OCI-LY7 (cell line): ENCODE results near the gene CLIC4. TPM values are rescaled to one million over a fixed set of nuclear protein-coding genes. Genes with fewer than 3 reads are reported as not detected.

ENCODE experiments used
- BruUV-seq: library from RNA; stranded (reverse); fragments of 400-500 nt; replicated peaks from 2 replicates; lab custom pipeline; 2021; lab: Mats Ljungman, UMichigan
- CTCF ChIA-PET: fragments of 300-600 bp; sonication (Branson Sonifier 250); formaldehyde crosslinking; loops from one replicate; lab custom pipeline; 2022; ENCODE audit warnings: antibody characterized with exemption; ENCODE audit not compliant: unreplicated experiment; lab: Charles Lee
- POLR2A ChIA-PET: fragments of 300-600 bp; sonication (Branson Sonifier 250); formaldehyde crosslinking; loops from one replicate; lab custom pipeline; 2022; ENCODE audit warnings: antibody characterized with exemption; lab: Charles Lee
- DNase-seq: peaks from one replicate; pipeline ENCODE4 v3.0.0-alpha.2; 2015; ENCODE audit warnings: low spot score
- H2AFZ ChIP-seq: fragments of 200-600 bp; sonication (generic), shearing (Covaris generic); 2 replicates; pipeline ENCODE4 v1.6.1; 2014; ENCODE audit warnings: mild to moderate bottlenecking, antibody characterized with exemption, low read length, moderate library complexity
- H3K27ac ChIP-seq: fragments of 200-600 bp; sonication (generic); 2 replicates; pipeline ENCODE4 v1.5.1; 2014; ENCODE audit warnings: mixed run types, low read depth, mild to moderate bottlenecking, moderate library complexity, low read length, inconsistent platforms; ENCODE audit not compliant: poor library complexity, severe bottlenecking
- H3K36me3 ChIP-seq: fragments of 200-600 bp; sonication (generic); 2 replicates; pipeline ENCODE4 v1.6.1; 2014; ENCODE audit warnings: mild to moderate bottlenecking, antibody characterized with exemption, low read length, moderate library complexity, mixed read lengths; ENCODE audit not compliant: insufficient read depth
- H3K4me1 ChIP-seq: fragments of 200-600 bp; sonication (generic); 2 replicates; pipeline ENCODE4 v1.5.1; 2014; ENCODE audit warnings: mild to moderate bottlenecking, low read length; ENCODE audit not compliant: insufficient read depth, poor library complexity, severe bottlenecking
- H3K4me2 ChIP-seq: fragments of 200-600 bp; sonication (generic); 2 replicates; pipeline ENCODE4 v1.6.1; 2014; ENCODE audit warnings: mild to moderate bottlenecking, low read length
- H3K4me3 ChIP-seq: fragments of 200-600 bp; sonication (generic); 2 replicates; pipeline ENCODE4 v1.5.1; 2014; ENCODE audit warnings: mild to moderate bottlenecking, low read depth, low read length; ENCODE audit not compliant: poor library complexity, severe bottlenecking
- H3K79me2 ChIP-seq: fragments of 200-600 bp; sonication (generic); 2 replicates; pipeline ENCODE4 v1.6.1; 2016; ENCODE audit warnings: low read depth, mild to moderate bottlenecking, low read length, moderate library complexity, mixed read lengths; ENCODE audit not compliant: insufficient read depth
- H3K9me2 ChIP-seq: fragments of 200-600 bp; sonication (generic); 2 replicates; pipeline ENCODE4 v1.6.1; 2016; ENCODE audit warnings: mild to moderate bottlenecking, low read length, mixed read lengths; ENCODE audit not compliant: insufficient read depth
- H3K9me3 ChIP-seq: fragments of 200-600 bp; sonication (generic); 2 replicates; pipeline ENCODE4 v1.6.1; 2014; ENCODE audit warnings: mild to moderate bottlenecking, mixed run types, low read length, mixed read lengths
- H4K20me1 ChIP-seq: fragments of 200-600 bp; sonication (generic); 2 replicates; pipeline ENCODE4 v1.6.1; 2014; ENCODE audit warnings: mild to moderate bottlenecking, antibody characterized with exemption, low read length, moderate library complexity, mixed read lengths; ENCODE audit not compliant: insufficient read depth
- EZH2phosphoT487 ChIP-seq: fragments of 200-600 bp; sonication (generic); IDR thresholded peaks from 2 replicates; pipeline ENCODE4 v1.6.1; 2018; ENCODE audit warnings: low read depth, borderline replicate concordance, mild to moderate bottlenecking, mixed run types, antibody characterized with exemption, low read length, moderate library complexity, mixed read lengths
- intact Hi-C: fragments of 100-400 bp; cut with micrococcal nuclease; formaldehyde crosslinking; loops from one replicate; pipeline ENCODE4 v1.10.0; 2022; ENCODE audit not compliant: unreplicated experiment
- total RNA-seq, 2 experiments: library from RNA; depleted of rRNA in 1 of 2; stranded (reverse); fragments of >200 nt in 1 of 2; shearing (Covaris generic) in 1 of 2; gene quantifications; 2 replicates each; pipeline ENCODE4 v1.2.3, GENCODE V29; 2014 to 2022
- TF ChIP-seq, protein P1 (sequence below): fragments of 200-600 bp; sonication (generic); conservative IDR thresholded peaks from 2 replicates; pipeline ENCODE4 v1.5.1; 2014; ENCODE audit warnings: mild to moderate bottlenecking, antibody characterized with exemption, low read length, moderate library complexity, mixed read lengths

Gene CLIC4
- total RNA-seq, 2 experiments from 2014 or later, result 35.5 to 116 TPM

DNA sequence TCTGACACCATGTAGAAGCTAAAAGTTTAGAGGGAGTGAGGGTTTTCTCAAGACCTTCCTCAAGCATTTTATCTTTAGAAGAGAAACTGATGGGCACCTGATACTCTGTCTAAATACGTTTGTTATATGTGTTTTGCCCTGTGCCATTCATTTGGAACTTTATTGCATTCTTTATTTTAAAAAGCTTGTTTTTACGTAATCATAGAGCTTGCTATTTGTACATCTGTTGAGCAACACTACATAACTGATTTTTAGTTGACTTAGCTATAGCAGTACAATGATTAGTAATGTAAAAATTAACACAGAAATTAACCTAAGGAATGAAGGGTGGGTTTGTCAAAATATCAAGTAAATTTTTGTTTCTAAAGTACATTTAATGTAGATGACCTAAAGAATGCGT lies 96.3 kb downstream of the CLIC4 start:
- Histone ChIP-seq H3K9me3 (no peaks in the 10 kb centered on the region), H3K36me3 (peaks cover 62% of the 10 kb centered on the region), H3K27ac (no peak overlapping the region), H3K9me2 (no peaks in the 10 kb centered on the region), H3K4me1 (no peaks in the 10 kb centered on the region), H3K4me2 (no peak overlapping the region), H4K20me1 (no peaks in the 10 kb centered on the region), H3K4me3 (no peak overlapping the region), H3K79me2 (peaks cover 18% of the 10 kb centered on the region; the same call in 1 of the 2 replicates), H2AFZ (no peak overlapping the region)
- BruUV-seq, result no TSS peak
- ChIA-PET POLR2A (interaction anchor here (0.6 to 1.1 kb wide), 2 partner anchors 16 to 67 kb away, joined by 3 read pairs; no protein-coding TSS in a partner anchor), CTCF (no interaction called here)
- intact Hi-C loops, result no loop called here
- no peak for TF ChIP-seq EZH2phosphoT487
- TF ChIP-seq, protein P1, sequence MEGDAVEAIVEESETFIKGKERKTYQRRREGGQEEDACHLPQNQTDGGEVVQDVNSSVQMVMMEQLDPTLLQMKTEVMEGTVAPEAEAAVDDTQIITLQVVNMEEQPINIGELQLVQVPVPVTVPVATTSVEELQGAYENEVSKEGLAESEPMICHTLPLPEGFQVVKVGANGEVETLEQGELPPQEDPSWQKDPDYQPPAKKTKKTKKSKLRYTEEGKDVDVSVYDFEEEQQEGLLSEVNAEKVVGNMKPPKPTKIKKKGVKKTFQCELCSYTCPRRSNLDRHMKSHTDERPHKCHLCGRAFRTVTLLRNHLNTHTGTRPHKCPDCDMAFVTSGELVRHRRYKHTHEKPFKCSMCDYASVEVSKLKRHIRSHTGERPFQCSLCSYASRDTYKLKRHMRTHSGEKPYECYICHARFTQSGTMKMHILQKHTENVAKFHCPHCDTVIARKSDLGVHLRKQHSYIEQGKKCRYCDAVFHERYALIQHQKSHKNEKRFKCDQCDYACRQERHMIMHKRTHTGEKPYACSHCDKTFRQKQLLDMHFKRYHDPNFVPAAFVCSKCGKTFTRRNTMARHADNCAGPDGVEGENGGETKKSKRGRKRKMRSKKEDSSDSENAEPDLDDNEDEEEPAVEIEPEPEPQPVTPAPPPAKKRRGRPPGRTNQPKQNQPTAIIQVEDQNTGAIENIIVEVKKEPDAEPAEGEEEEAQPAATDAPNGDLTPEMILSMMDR, result no peak
- DNase-seq, result no peak

DNA sequence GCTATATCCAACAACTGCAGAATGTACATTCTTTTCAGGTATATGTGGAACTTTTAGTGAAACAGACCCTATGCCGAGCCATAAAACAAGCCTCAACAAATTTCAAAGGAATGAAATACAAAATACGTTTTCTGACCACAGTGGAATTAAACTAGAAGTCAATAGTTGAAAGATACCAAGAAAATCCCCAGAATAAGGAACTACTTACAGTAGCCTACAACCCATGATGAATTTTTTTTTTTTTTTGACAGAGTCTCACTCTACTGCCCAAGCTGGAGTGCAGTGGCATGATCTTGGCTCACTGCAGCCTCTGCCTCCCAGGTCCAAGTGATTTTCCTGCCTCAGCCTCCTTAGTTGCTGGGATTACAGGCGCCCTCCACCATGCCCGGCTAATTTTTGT lies 101.4 kb downstream of the CLIC4 start:
- intact Hi-C loops, result loop anchor here (5.0 kb wide), 1 partner anchor 361 kb away; no protein-coding TSS in a partner anchor
- H3K4me3 ChIP-seq, result no peak overlapping the region
- H3K27ac ChIP-seq, result no peak overlapping the region
- no peaks in the 10 kb centered on the region for H3K9me2 ChIP-seq
- H3K79me2 ChIP-seq, result no peaks in the 10 kb centered on the region
- H2AFZ ChIP-seq, result no peak overlapping the region
- 0 out of 2 replicates have a peak, but pooled peaks cover 3% of the 10 kb centered on the region for H4K20me1 ChIP-seq
- TF ChIP-seq, protein P1, result no peak
- no peak for TF ChIP-seq EZH2phosphoT487
- peaks cover 19% of the 10 kb centered on the region for H3K4me1 ChIP-seq
- peaks cover 40% of the 10 kb centered on the region for H3K36me3 ChIP-seq
- no peaks in the 10 kb centered on the region for H3K9me3 ChIP-seq
- POLR2A ChIA-PET, result interaction anchor here (0.7 kb wide), 1 partner anchor 105 kb away, joined by 3 read pairs; no protein-coding TSS in a partner anchor
- H3K4me2 ChIP-seq, result no peak overlapping the region
- BruUV-seq, result no TSS peak
- CTCF ChIA-PET, result no interaction called here
- no peak for DNase-seq
